ENCODE results near the gene CD2AP.
"Not testable (repeated sequence)": the region's sequence is repeated elsewhere in the genome, so short reads cannot be mapped to it uniquely, and the experiment has no call there.

Gene CD2AP, protein sequence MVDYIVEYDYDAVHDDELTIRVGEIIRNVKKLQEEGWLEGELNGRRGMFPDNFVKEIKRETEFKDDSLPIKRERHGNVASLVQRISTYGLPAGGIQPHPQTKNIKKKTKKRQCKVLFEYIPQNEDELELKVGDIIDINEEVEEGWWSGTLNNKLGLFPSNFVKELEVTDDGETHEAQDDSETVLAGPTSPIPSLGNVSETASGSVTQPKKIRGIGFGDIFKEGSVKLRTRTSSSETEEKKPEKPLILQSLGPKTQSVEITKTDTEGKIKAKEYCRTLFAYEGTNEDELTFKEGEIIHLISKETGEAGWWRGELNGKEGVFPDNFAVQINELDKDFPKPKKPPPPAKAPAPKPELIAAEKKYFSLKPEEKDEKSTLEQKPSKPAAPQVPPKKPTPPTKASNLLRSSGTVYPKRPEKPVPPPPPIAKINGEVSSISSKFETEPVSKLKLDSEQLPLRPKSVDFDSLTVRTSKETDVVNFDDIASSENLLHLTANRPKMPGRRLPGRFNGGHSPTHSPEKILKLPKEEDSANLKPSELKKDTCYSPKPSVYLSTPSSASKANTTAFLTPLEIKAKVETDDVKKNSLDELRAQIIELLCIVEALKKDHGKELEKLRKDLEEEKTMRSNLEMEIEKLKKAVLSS

DNA sequence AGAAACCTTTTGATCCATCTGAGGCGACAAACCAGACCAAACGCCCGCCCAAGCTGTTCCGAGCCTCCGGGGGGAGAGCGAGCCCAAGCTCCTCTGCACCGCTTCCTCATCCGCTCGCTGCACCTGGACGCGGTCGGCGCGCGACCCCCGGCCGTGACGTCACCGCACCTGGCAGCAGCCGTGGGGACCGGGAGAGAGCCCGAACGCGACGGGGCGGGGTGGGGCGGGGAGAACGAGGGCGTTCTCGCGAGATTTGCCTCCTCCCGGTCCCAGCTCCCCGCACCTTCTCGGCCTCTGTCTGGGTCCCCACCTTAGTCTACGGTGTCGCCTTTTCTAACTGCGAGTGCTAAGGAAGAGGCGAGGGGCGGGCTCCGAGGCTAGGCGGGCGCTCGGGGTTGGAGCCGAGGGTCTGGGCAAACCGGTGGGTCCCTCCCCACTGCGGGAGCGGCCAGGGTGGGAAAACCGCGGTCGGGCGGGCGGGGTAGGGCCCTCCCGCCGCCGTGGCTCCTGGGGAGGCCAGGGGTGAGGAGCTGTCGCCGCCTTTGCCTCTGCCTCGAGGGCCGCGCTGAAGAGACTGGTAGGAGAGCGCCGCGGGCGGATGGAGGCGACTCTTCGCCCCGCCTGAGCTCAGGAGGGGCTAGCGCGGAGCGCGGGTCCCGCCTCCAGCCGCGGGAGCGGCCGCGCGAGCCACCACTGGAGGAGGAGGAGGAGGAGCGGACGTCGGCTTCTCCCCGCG is at the start of gene CD2AP:
TSS of gene CD2AP (plus strand) at position 293 of the 736 bp plus-strand sequence. CDS start 456 bp downstream, outside the sequence.
- DNase-seq, result peak; percentile 98

DNA sequence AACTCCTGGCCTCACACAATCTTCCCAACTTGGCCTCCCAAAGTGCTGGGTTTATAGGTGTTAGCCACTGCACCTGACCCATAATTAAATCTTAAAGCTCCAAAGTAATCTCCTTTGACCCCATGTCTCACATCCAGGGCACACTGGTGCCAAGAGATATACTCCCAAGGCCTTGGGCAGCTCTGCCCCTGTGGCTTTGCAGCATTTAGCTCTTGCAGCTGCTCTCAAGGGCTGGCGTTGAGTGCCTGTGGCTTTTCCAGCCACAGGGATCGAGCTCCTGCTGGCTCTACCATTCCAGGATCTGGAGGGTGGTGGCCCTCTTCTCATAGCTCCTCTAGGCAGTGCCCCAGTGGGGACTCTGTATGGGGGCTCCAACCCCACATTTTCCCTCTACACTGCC is 49.3 kb upstream of the CD2AP start:
- no peak for DNase-seq

DNA sequence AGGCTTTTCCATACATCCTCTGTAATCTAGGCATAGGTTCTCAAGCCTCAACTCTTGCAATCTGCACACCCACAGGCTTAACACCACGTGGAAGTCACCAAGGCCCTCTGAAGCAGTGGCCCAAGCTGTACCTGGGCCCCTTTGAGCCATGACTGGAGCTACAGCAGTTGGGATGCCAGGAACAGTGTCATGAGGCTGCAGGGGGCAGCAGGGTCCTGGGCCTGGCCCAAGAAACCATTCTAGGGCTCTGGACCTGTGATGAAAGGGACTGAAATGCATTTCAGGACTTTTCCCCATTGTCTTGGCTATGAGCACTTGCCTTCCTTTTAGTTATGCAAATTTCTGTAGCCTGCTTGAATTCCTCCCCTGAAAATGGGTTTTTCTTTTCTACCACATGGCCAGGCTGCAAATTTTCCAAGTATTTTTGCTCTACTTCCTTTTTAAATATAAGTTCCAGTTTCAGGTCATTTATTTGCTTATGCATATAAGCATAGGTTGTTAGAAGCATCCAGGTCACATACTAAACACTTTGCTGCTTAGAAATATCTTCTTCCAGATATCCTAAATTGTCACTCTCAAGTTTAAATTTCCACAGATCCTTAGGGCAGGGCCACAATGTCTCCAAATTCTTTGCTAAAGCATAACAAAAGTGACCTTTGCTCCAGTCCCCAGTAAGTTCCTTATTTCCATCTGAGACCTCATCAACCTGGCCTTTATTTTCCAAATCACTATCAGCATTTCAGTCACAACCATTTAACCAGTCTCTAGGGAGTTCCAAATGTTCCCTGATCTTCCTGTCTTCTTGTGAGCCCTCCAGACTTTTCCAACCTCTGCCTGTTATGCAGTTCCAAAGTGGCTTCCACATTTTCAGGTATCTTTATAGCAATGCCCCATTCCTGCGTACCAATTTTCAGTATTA is 48.6 kb upstream of the CD2AP start:
- no peak for DNase-seq

DNA sequence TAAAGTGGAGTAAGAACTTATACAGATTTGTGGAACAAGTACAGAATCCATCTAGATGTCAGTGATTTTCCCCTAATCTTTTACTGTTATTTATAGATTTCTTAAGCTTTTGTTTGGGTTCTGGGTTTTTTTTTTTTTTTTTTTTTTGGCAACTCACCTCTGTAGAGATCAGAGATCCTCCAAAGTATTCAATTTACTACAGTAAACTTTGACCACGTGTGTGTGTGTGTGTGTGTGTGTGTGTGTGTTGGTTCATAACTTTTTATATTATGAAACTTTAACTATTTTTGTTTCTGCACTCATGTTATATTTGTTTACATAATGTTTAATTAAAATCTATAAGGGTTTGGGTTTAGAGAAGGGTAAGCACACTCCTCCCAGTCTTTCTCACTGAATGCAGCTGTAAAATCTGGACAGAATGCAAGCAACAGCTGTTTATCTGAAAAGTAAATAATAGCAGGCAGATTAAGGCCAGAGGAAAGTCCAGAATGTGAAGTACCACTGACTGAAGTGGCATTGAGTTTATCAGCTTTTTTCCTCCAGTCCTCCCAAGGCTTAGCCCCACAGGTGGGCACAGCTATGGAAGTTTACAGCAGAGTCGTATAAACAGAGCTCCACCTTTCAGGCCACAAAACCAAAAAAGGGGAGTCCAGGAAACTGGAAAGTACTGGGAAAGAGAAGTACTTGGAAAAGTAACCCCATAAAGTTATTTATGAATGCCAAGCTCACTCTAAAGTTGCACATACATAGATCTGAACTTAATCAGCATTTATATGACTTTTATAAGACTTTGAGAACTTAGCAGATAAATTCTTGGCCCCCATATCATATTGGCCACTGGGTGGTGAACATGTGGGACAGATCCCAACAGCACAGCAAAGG is 43.0 kb upstream of the CD2AP start:
- peak; percentile 7 for DNase-seq

DNA sequence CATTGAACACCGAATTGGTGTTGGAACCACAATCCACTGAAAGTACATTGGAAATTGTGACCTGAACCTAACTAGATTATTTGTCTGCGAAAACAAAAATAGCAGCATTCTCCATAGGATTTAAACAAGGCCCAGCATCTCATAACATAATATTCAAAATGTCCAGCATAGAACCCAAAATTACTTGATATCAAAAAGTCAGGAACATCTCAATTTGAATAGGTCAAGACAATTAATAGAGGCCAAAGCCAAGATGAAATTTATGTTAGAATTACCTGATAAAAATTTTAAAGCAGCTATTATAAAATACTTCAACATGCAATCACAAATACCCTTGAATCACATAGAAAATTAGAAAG is 42.4 kb upstream of the CD2AP start:
- DNase-seq, result no peak

DNA sequence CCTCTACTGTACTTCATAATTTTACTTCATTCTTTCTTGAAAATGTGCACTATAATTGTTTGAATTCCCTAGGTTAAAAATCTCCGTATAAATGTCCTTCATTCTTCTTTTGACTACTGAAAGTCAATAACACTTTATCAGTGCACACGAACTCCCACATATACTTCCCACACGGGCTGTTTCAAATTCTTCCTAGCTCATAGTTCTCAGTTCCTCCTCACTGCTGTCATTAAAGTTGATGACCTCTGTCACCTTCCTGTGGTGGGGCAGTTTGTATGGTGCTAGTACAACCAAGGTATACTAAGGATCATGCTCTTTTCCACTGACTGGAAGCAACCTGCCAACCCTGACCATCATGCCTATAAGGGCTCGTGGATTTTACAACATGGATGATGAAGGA is 40.0 kb upstream of the CD2AP start:
- DNase-seq, result no peak

DNA sequence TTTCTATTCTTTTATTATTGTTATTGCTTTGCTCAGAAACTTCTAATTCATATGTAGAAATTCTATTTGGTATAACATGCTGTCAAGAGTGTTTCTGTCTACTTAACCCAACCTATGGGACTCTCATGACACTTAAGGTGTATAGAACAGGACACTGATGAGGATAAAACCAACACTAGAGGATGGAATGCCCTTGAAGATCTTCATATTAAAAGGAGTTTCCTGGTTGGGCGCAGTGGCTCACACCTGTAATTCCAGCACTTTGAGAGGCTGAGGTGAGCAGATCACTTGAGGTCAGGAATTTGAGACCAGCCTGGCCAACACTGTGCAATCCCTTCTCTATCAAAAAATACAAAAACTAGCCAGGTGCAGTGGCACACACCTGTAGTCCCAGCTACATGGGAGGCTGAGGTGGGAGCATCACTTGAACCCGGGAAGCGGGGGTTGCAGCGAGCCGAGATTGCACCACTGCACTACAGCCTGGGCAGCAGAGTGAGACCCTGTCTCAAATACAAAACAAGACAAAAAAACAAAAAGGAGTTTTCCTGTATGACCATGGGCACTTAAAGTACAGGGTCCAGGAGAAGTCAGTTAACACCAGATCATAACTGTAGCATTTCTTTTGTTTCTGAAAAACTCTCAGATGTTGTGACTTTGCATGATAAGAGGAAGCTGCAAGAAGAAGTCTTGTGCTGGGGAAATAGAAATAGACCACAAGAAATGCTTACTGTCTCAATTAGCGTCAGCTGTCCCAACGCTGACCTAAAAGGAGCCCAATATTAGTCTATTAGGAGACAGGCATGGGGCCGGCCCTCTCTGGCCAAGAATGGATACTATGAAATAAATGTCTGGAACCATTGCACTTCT is 38.9 kb upstream of the CD2AP start:
- no peak for DNase-seq

DNA sequence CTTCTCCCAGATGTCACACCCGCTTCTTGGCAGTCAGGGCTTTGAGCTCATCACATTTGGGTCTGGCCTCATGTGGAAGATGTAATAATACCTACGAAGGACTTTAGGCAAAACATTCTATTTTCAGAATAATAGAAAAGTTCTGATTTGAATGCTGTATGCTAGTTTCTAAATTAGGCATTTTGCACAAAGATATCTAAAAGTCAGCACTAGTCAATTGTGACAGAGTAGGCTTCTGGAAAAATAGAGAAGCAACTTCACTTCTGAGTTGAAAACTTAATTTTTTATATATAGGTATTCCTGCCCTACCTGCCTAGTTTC is 38.3 kb upstream of the CD2AP start:
- DNase-seq, result no peak

DNA sequence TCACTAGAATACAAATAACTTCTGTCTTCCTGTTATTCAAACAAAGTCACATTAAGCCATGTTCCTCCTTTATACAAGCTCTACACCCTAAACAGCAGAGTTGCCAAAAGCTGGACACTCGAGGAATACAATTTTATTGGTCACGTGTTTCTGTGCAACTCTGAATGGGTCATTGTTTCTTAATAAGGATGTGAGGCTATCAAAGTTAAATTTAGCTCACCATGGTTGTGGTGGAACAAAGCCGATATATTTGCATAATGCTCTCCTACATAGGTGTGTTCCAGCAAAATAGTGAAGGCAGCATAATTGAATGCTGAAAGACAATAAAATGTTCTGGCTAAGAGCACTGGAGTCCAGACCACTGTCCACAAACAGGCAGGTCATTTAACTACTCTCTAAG is 36.9 kb upstream of the CD2AP start:
- DNase-seq, result peak; percentile 85

DNA sequence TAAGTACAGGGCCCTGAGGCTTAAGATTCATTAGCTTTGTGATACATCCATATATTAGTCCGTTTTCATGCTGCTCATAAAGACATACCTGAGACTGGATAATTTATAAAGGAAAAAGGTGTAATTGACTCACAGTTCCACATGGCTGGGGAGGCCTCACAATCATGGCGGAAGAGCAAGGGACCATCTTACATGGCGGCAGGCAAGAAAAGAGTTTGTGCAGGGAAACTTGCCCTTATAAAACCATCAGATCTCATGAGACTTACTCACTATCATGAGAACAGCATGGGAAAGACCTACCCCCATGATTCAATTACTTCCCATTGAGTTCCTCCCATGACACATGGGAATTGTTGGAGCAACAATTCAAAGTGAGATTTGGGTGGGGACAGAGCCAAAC is 32.6 kb upstream of the CD2AP start:
- DNase-seq, result not testable (repeated sequence)

DNA sequence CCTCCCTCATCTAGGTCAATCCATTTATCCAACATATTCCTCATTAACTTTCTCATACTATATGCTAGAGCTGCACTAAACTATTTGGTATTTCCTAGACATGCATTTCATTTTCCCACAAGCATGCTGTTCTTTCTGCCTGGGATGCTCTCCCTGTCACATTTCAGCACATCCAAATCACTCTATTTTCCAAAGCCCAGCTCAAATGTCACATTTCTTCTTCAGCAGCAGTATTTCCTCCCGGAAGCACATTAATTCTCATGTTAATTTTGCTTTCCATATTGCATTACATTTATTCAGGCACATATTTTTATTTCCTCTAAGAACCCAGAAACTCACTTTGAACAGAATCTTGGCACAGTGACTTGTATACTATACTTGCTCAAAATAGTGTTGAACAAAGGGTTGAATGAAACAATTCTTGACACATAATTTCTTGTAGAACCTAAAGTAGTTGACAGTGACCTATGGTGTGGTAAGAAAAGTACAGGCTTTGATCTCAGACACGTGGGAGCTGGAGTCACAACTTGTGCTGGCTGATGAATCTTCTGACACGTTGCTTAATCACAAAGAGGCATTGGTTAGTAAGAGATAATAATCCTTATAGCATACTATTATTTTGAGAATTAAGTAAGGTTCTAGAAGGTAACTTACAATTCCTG is 30.8 kb upstream of the CD2AP start:
- peak; percentile 39 for DNase-seq

DNA sequence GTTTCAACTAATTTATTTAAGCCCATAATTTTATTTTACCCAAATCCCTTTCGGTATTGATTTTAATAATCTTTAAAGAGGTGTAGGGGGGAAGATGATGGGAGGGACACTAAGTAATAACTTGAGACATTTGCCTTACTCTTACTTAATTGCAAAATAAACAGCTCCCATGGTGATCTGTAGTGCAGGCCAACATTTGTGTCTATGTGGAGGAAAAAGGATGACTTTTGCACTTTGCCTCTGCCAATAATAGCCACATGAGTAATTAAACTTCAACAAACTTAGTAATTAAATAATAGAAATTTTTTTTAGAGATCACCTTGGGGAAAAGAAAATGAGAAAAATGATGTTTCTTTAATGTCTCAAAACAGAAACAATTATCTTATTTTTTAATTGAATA is 29.9 kb upstream of the CD2AP start:
- peak; percentile 89 for DNase-seq

DNA sequence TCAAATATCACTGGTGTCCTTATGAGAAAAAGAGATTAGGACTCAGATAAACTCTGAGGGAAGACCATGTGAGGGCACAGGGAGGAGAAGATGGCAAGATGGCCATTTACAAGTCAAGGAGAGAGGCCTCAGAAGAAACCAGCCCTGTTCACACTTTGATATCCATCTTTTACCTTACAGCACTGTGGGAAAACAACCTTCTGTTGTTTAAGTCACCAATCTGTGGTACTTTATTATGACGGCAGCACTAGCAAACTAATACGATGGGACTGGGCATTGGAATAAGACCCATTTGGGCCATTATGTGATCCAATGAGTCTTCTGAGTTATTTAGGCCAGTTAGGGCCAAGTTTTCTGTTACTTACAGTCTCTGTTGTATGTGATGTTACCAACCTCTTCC is 26.4 kb upstream of the CD2AP start:
- no peak for DNase-seq

DNA sequence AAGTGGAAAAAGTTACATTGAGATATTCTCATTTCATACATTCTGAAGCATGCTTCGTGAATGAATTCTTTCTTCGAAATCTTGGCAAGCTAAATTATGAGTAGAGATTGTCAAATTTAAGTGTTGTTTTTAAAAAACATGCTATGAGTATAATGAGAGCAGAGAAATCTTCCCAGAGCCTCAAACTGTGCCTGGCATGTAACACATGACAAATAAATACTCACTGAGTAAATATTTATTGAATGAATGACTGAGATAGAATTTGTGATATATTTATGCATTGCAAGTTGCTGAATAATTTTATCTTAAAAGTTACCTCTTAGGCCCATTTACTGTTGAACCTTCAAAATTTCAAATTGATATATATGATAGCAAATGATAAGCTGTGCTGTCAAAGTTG is 24.7 kb upstream of the CD2AP start:
- DNase-seq, result no peak

DNA sequence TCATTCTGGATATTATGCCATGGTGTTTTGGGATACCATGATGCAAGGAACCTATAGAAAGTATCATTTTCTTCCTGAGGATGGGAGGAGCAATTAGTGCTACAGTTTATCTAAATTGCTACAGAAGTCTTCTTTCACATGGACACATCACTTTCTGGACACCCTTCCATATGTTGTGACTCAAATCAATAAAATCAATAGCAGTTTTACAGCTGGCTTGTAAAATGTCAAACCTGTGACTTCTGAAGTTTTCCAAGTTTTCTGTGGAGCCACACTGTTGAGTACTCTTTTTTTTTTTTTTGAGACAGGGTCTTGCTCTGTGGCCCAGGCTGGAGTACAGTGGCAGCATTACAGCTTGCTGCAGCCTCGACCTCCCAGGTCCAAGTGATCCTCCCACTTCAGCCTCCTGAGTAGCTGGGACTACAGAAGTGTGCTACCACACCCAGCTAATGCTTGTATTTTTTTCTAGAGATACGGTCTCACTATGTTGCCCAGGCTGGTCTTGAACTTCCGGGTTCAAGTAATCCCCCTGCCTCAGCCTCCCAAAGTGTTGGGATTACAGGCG is 24.1 kb upstream of the CD2AP start:
- no peak for DNase-seq

DNA sequence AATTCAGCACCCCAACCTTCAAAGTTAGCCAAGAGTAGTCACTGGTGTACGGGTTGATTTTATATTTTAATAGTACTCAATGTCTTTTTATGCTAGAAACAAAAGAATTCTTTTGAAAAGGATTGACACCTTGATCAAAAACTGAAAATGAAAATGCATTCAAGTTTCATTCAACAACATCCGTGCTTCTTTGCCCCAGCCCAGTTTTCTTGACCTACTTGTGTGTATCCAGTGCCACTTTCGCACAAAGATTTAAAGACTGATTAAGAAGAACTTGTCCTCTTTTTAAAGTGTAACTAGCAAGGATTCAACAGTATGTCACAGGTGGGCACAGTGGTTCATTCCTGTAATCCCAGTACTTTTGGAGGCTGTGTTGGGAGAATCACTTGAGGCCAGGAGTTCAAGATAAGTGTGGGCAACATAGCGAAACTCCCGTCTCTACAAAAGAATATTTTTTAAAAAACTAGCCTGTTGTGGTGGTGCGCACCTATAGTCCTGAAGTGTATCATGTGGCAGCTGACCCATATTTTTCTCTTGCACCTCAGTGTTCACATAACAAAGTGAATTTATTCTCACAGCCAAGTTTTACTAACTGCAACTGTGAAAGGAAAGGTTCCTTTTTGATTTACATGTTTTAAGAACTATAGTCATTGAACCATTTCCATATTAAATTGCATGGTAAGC is 22.7 kb upstream of the CD2AP start:
- no peak for DNase-seq

DNA sequence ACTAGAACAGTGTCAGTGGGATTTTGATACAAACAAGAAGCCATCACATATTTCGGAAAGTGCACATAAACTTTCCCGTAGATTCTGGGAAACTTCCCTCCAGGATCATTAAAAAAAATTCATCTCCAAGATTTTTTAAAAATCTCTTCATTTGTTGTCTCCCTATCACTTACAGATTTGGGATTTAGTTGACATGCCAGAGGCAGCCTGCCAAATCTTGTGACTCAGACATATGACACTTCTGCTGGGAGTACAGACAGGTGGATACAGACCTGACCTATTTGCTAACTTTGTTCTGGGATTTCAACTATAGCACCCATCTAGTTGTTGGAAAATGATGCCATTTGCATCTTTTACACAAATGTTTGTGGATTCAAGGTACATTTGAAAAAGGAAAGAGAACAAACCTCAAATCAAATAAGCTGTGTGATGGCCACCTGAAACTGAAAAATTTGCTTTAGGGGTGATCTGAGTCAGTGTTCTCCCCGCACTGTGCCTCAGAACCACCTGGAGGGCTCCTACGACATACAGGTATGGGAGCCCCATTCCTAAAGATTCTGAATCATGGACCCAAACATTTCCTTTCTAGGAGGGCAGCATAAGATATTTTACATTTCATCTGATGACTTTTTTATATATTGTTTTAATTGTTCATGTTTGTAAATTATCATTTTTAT is 21.9 kb upstream of the CD2AP start:
- peak; percentile 69 for DNase-seq

DNA sequence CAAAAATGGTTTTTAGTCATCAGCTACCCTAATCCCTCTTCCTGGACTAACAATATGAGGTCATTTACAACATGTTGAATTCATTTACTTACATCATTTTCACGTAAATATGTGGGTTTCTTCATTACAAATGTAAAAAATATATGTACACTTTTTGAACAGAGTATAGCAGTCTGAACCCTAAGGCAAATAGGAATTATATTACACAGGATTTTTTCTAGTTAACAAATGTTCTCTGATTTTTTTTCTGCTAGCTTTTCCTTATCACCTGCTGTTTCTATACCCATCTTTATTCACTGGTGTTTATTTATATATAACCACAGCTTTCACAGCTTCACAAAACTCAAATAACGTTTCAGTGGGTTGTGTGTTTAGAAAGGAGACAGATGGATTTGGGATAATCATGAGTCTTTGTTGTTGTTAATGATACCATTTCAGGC is 21.0 kb upstream of the CD2AP start:
- DNase-seq, result peak; percentile 83

DNA sequence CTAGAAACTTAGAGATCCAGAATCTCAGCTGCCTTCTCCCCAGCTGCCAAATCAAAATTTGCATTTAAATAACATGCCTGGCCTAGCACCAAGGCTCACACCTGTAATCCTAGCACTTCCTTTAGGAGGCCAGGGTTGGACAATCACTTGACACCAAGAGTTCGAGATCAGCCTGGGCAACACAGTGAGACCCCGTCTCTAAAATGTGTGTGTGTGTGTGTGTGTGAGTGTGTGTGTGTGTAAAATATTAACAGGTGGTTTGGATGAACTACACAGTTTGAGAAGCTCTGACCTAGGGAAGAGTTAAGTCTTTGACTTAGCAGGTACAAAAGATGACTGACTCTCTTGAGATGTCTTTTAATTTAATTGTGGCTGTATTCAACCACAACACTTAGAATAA is 20.2 kb upstream of the CD2AP start:
- peak; percentile 54 for DNase-seq

All from NCI-H69 (cell line).